HG03108 (cell line): ENCODE measurements around the gene DENND1B.
A peak's percentile ranks its signal among the peaks of the same experiment; 100 is the strongest.
"Not testable (repeated sequence)": the region's sequence is repeated elsewhere in the genome, so short reads cannot be mapped to it uniquely, and the experiment has no call there.

Source experiments
- ATAC-seq: cut with Tn5 transposase; IDR thresholded peaks from one replicate; pipeline ENCODE4 v1.9.1; 2021; ENCODE audit warnings: moderate library complexity; ENCODE audit not compliant: unreplicated experiment

DENND1B gene

GRCh38 chr1:197572169-197572568 lies 203.1 kb downstream of the DENND1B start:
- no peak for ATAC-seq

- no peak for ATAC-seq
Measured at GRCh38 chr1:197567442-197567841, 207.8 kb downstream of the DENND1B start.

GRCh38 chr1:197561041-197561440 lies 214.2 kb downstream of the DENND1B start:
- ATAC-seq = no peak

DNA sequence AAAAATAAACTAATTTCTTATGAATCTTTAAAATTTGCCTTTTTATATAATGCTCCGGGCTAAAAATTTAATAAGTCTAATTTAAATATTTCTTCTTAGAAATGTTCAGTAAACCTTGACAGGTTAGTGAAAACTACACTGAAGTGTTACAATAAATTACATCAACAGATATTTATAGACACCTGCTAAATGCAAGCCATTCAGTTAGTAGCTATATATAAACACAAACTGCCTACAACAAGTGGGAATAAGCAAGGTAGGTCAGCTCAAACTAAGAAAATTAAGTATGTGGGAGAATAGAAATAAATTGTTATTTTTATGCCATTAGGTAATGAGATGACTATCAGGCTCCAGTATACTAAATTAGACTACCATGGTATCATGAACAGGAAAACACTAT lies 215.6 kb downstream of the DENND1B start:
- ATAC-seq = no peak

GRCh38 chr1:197559244-197559643 lies 216.0 kb downstream of the DENND1B start:
- ATAC-seq = no peak

DNA sequence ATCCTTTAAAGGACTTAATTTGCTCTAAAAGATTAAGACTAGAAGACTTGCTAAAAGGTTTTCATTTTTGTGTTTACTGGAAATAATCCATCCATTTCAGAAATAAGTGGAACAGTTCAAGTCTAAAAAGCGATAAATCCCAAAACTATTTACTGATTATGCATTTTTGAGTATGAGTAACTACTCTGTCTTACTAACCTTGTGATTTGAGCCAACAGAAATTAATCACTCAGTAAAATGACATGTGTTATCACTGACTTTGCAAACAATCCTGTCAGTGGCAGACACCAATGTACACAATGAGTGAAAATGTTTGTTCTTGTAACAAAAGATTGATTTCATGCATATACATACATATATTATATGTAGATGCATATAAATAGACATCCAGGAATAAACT lies 218.0 kb downstream of the DENND1B start:
- ATAC-seq = no peak

GRCh38 chr1:197553281-197553680 lies 222.0 kb downstream of the DENND1B start:
- no peak for ATAC-seq

- no peak for ATAC-seq
Measured at GRCh38 chr1:197546989-197547388, 228.3 kb downstream of the DENND1B start.

GRCh38 chr1:197544553-197544952 lies 230.7 kb downstream of the DENND1B start:
- no peak for ATAC-seq

DNA sequence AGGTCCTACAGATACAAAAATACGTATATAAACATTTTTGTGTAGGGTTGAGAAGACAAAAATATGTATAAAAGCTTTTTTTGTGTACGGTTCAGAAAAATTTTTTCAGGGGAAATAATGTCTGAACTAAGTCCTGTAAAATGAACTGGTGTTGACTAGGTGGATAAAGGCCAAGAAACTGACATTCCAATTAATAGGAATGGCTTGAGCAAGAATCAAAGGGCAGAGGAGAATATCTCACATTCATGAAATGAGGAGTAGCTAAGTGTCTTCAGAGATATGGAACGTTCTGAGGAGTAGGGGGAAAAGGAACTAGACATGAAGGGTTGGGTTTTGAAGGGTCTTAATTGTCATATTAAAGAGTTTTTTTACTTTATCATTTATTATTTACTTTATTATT lies 231.2 kb downstream of the DENND1B start:
- no peak for ATAC-seq

DNA sequence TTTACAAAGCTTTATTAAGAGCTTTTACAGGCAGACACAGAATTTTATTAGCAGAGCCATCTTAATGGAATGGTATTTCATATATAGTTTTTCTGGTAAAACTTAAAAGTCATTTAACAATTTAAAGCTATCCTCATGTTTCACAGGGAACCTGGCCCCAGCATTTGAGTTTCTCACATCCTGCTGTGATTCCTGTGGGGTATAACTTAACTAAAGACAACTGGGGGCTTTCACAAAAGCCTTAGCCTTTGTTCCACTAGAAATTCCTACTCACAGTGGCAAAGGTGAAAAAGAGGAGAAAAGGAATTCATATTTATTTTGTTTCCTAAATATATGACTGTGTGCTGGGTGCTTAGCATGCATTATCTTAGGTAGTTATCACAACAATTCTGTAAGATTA lies 233.9 kb downstream of the DENND1B start:
- ATAC-seq = no peak

- no peak for ATAC-seq
Measured at GRCh38 chr1:197526736-197527371, 248.4 kb downstream of the DENND1B start.

GRCh38 chr1:197521118-197521739 lies 254.1 kb downstream of the DENND1B start:
- no peak for ATAC-seq

DNA sequence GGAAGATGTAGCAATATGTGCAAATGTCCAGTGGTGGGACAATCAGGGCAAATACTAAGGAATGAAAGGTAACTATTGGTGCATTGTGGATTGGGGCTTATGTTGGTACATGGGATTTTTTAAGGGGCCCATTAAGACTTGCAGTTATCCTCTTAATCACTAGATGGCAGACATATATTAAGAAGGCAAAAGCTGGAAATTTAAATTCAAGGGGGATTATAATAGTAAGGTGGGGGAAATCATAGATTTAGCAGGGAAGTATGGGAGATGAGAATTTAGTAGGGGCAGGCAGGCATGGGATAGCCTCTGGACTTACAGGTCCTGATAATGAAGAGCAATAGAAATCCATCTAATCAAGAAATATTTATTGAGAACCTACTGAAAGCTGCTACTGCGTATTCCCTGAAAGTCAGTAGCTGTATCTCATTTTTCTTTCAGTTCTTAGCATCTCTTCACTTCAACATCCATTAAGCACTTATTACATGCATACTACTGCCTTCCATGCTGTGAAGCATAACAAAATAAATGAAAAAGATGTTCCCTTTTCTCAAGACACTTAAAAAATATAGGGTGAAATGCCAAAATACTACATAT lies 255.4 kb downstream of the DENND1B start:
- ATAC-seq = no peak

DNA sequence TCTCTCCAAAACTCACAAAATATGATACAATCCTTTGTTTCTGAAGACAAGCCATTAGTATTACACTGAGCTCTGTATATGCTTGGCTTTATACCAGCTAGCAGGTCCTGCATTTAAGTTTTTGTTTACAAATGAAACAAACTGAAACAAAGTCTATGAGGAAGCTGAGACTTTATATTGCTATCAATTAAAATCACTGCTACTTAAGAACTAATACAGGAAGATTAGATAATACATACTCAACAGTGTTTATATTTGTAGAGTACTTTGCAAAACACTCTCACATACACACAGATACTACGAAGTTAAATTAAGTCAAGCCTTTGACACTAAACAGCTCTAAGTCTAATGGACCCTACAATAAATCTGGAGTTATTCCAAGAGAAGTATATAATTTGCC lies 259.9 kb downstream of the DENND1B start:
- ATAC-seq = no peak

- ATAC-seq = no peak
Measured at GRCh38 chr1:197510691-197511378, 264.4 kb downstream of the DENND1B start.

DNA sequence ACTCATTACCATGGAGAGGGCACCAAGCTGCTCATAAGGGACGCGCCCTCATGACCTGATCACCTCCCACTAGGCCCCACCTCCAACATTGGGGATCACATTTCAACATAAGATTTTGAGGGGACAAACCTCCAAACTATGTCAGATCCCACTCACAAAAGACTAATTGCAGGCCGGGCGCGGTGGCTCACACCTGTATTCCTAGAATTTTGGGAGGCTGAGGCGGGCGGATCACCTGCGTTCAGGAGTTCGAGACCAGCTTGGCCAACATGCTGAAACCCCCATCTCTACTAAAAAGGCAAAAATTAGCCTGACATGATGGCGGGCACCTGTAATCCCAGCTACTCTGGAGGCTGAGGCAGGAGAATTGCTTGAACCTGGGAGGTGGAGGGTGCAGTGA lies 278.6 kb downstream of the DENND1B start:
- ATAC-seq = no peak

DNA sequence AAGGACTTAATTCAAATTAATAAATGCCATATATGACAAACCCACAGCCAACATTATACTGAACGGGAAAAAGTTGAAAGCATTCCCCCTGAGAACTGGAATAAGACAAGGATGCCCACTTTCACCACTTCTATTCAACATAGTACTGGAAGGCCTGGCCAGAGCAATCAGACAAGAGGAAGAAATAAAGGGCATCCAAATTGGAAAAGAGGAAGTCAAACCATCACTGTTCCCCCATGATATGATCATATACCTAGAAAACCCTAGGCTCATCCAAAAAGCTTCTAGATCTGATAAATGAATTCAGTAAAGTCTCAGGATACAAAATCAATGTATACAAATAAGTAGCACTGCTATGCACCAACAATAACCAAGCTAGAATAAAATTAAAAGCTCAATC lies 283.8 kb downstream of the DENND1B start:
- not testable (repeated sequence) for ATAC-seq

GRCh38 chr1:197486946-197487345 lies 288.3 kb downstream of the DENND1B start:
- ATAC-seq = no peak

GRCh38 chr1:197485790-197486189 lies 289.5 kb downstream of the DENND1B start:
- no peak for ATAC-seq

DNA sequence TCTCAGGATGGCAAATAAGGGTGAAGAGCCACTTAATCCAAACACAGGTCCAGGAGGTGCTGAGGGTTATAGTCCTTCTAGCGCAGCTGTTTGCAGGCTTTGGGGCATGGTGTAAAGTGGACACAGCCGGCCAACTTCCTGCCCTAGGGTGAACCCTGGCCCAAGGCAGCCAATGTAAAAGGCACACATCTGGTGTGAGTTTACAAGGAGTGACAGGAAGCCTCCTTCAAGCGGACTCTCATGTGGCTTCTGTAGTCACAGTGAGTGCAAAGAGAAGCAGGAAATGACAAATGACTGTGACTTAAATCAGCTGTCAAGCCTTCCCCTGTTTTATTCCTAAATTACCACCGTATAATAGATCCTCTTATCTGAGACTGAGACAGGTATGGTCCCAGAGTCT lies 294.2 kb downstream of the DENND1B start:
- ATAC-seq = peak; percentile 68

GRCh38 chr1:197480446-197480845 lies 294.8 kb downstream of the DENND1B start:
- ATAC-seq = no peak
